ENCODE measurements around the gene CBLN1. TPM values are rescaled to one million over a fixed set of nuclear protein-coding genes. Genes with fewer than 3 reads are reported as not detected.

Gene CBLN1
- total and polyA plus RNA-seq, 2 of the 4 experiments (the other 2 are of a cell fraction) = not detected

- Histone ChIP-seq H3K9me3 (ENCODE audit: control insufficient read depth, insufficient read depth, low read length) (no peaks in the 10 kb centered on the region), H2AK9ac (replicated peaks; ENCODE audit: low read depth, low read length, poor library complexity) (no peak overlapping the region), H3K27me3 (ENCODE audit: control insufficient read depth, insufficient read depth, low read length) (peaks cover 70% of the 10 kb centered on the region), H2BK15ac (ENCODE audit: low read depth, low read length) (no peak overlapping the region), H4K5ac (ENCODE audit: low read depth, low read length) (no peak overlapping the region), H3K14ac (replicated peaks; ENCODE audit: low read depth, low read length) (no peak overlapping the region), H3K79me1 (ENCODE audit: low read depth in 1 of 2, low read length in 2 of 2) (no peaks in the 10 kb centered on the region), H3K56ac (ENCODE audit: extremely low read depth, insufficient read depth, low read length) (no peak overlapping the region), H3K36me3 (ENCODE audit: control insufficient read depth, insufficient read depth, low read length) (no peaks in the 10 kb centered on the region), H2BK5ac (ENCODE audit: low read depth, low read length, poor library complexity, severe bottlenecking) (no peak overlapping the region), H2BK120ac (ENCODE audit: low read depth, low read length) (no peak overlapping the region), H2BK20ac (ENCODE audit: low read depth, low read length) (no peak overlapping the region), H4K91ac (ENCODE audit: insufficient read depth, low read depth, low read length) (no peak overlapping the region), H2AFZ (replicated peaks; ENCODE audit: low read length, poor library complexity) (no peak overlapping the region), H3K4me1 (ENCODE audit: control insufficient read depth, insufficient read depth, low read length) (no peaks in the 10 kb centered on the region), H2AK5ac (ENCODE audit: low read depth, low read length) (no peak overlapping the region), H3K27ac (ENCODE audit: insufficient read depth, low read length) (no peak overlapping the region), H3K18ac (ENCODE audit: low read depth, low read length) (no peak overlapping the region), H4K20me1 (ENCODE audit: insufficient read depth, low read length) (no peaks in the 10 kb centered on the region; the same call in 1 of the 2 replicates), H4K8ac (ENCODE audit: low read depth in 2 of 2, low read length in 2 of 2) (no peak overlapping the region), H3K4me3 (ENCODE audit: insufficient read depth, low read depth, low read length) (no peak overlapping the region), H3K9me1 (ENCODE audit: insufficient read depth, low read length) (no peaks in the 10 kb centered on the region), H3K4me2 (ENCODE audit: low read depth, low read length) (no peak overlapping the region), H3K9ac (ENCODE audit: low read depth, low read length) (no peak overlapping the region), H3K23ac (ENCODE audit: low read depth, low read length) (no peak overlapping the region), H3K4ac (ENCODE audit: low read depth, low read length) (no peak overlapping the region)
- dilution Hi-C loops (cut with HindIII; ENCODE audit: low sequenced_read_pairs, unreplicated experiment) = no loop called here
- ATAC-seq (ENCODE audit: low read depth) (no peak), DNase-seq (no peak)
- in situ Hi-C loops (cut with MboI; ENCODE audit: low sequenced_read_pairs) = no loop called here
- intact Hi-C loops (cut with micrococcal nuclease) = no loop called here
- WGBS, 2 experiments (ENCODE audit: extremely low coverage in 2 of 2, insufficient read length in 1 of 2) = 2% methylated on average over 13 of the region's 29 CpGs; no CpG with 5 or more reads in 1 of the 2 experiments
- no TSS peak for BruUV-seq (replicated peaks)
- ChIA-PET POLR2A (ENCODE audit: unreplicated experiment) (no interaction called here), CTCF (no interaction called here)
- no peak for TF ChIP-seq FOS (IDR thresholded peaks at IDR 0.05; ENCODE audit: low read depth, low read length)
- TF ChIP-seq RFX5 (IDR thresholded peaks at IDR 0.05; ENCODE audit: low read depth, low read length) = no peak
- TF ChIP-seq RAD21 (IDR thresholded peaks at IDR 0.05; ENCODE audit: low read length) = no peak
- TF ChIP-seq CTCF (conservative IDR thresholded peaks at IDR 0.05; ENCODE audit: low read depth, low read length) = no peak
- TF ChIP-seq CHD1 (IDR thresholded peaks at IDR 0.05; ENCODE audit: low read depth, low read length) = no peak
- TF ChIP-seq CEBPB (IDR thresholded peaks at IDR 0.05; ENCODE audit: low read depth, low read length) = no peak
- TF ChIP-seq ELK1 (IDR thresholded peaks at IDR 0.05; ENCODE audit: borderline replicate concordance, low read depth, low read length) = no peak
- no peak for TF ChIP-seq MAZ (IDR thresholded peaks at IDR 0.05; ENCODE audit: borderline replicate concordance, low read depth, low read length)
- TF ChIP-seq MAFK (IDR thresholded peaks at IDR 0.05; ENCODE audit: low read depth, low read length) = no peak
- TF ChIP-seq SMC3 (IDR thresholded peaks at IDR 0.05; ENCODE audit: low read depth, low read length) = no peak
- TF ChIP-seq POLR2A (IDR thresholded peaks at IDR 0.05; ENCODE audit: low read depth, low read length) = no peak
- no peak for TF ChIP-seq USF2 (IDR thresholded peaks at IDR 0.05; ENCODE audit: low read depth, low read length)
- no peak for TF ChIP-seq MXI1 (IDR thresholded peaks at IDR 0.05; ENCODE audit: borderline replicate concordance, low read depth, low read length)
- TF ChIP-seq NFE2L2 (IDR thresholded peaks at IDR 0.05; ENCODE audit: low read depth, low read length) = no peak
- no peak for TF ChIP-seq BHLHE40 (IDR thresholded peaks at IDR 0.05; ENCODE audit: low read depth, low read length)
- no peak for TF ChIP-seq RCOR1 (IDR thresholded peaks at IDR 0.05; ENCODE audit: insufficient replicate concordance, low read length)
Observed at GRCh38 chr16:49278944-49279725, 2.5 kb downstream of the CBLN1 start.
